GM12865 (cell line): ENCODE results near the gene OXER1.

Experiments
- DNase-seq: peaks from one replicate; pipeline ENCODE4 v3.0.0; 2010; ENCODE audit warnings: low read depth
- H3K4me3 ChIP-seq: 2 replicates; pipeline ENCODE4 v1.5.1; 2011; ENCODE audit warnings: mild to moderate bottlenecking, low read depth, low read length, control low read depth
- CTCF ChIP-seq: IDR thresholded peaks from 2 replicates; pipeline ENCODE4 v1.5.1; 2011; ENCODE audit warnings: low read length, control low read depth, low read depth, inconsistent platforms; ENCODE audit not compliant: insufficient read depth; ENCODE audit errors: missing control alignments

OXER1 gene

GRCh38 chr2:42794271-42795046 is 30.5 kb upstream of the OXER1 start:
- peak overlapping the region; percentile 84 for H3K4me3 ChIP-seq
- peak; percentile 88 for DNase-seq
- TF ChIP-seq CTCF = peak; percentile 65

DNA sequence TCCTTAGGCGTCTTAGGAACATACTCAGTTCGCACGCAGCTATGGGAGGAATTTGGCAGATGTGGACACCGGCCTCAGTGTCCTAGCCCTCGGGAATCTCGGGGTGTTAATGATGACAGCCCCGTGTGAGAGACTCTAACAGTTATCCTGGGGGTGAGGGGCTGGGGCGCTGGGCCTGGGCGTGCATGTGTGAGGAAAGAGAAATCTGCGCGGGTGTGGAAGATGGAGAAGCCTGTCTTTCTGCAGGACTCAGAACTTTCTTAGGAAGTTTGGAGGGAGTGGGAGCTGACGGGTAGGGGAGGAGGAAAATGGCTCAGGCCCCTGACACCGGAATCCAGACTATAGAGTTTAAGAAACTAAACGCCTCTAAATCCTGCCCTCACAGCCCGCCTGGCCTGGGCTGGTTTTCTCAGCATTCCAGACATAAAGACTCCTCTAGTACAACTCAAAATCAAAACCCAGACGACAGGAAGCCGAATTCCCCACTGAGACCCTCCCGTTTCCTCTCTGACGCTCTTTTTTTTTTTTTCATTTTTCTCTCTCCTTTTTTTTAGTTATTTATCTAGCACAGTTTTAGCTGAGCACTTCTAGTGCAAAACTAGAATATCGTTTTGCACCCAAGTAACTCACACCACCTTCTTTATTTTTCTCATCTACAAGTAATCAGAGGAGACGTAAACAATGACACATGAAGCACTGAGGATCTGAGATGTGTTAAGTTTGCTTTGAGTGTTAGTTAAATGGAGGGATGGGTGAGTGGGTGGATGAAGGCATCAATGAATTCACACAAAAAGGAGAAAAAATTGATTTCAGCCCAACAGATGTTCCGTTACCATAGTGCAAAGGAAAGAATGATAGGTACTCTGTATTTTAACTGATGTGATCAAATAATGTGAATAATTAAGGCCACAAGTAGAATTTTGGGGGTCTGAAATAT is 29.7 kb upstream of the OXER1 start:
- H3K4me3 ChIP-seq = peak overlapping the region; percentile 84
- DNase-seq = no peak
- no peak for TF ChIP-seq CTCF

DNA sequence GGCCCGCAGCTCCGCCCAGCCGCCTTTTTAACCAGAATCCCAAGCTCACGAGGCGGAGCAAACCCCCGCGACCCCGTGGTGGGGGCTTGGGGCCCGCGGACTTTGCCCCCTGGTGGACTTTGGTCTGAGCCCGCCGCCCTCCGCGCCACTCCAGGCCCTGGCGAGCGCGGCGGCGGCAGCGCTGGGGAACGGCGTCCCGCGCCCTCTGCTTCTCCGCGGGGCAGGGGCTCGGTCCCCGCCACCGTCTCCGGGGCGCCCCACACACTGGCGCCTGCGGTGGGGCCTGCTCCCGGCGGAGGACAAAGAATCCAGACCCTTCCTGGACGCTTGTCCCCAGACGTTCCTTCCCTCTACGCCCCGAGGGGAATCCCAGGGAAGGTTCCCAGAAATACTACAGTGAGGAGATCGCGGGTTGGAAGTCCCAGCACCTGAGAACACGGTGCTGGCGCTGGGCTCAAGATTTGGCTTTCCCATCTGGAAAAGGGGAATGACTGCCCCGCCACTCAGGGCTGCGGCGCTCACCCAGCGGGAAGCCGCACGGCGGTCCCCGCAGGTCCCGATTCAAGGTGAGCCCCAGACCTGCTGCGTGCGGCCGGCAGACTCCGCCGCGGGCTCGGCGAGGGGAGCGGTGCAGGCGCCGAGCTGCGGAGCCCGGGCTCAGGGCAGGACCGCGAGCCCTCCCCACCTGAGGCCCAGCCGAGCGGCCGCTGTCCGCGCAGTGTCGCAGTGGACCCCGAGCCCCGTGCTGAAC is 28.8 kb upstream of the OXER1 start, which contains the start of gene HAAO:
HAAO (minus strand) TSS at position 1 of the 751 bp plus-strand sequence. CDS start 47 bp downstream, outside the sequence.
- peak; percentile 11 for TF ChIP-seq CTCF
- H3K4me3 ChIP-seq = peak within 1 kb of the TSS; percentile 84
- peak; percentile 74 for DNase-seq

- TF ChIP-seq CTCF = no peak
- H3K4me3 ChIP-seq = peak overlapping the region; percentile 84
- peak; percentile 65 for DNase-seq
Observed at GRCh38 chr2:42792087-42792582, 28.2 kb upstream of the OXER1 start.

- no peak for TF ChIP-seq CTCF
- H3K4me3 ChIP-seq = peak overlapping the region; percentile 84
- DNase-seq = no peak
Observed at GRCh38 chr2:42791606-42792005, 27.7 kb upstream of the OXER1 start.

GRCh38 chr2:42789751-42790150 is 25.8 kb upstream of the OXER1 start:
- no peak for TF ChIP-seq CTCF
- H3K4me3 ChIP-seq = no peak overlapping the region
- no peak for DNase-seq
